Esophagus mucosa (tissue), 1 donor: Measurements from ENCODE around the gene ALDH1L2. TPM values are rescaled to one million over a fixed set of nuclear protein-coding genes. Genes with fewer than 3 reads are reported as not detected.
"Not testable (repeated sequence)": the region's sequence is repeated elsewhere in the genome, so short reads cannot be mapped to it uniquely, and the experiment has no call there.

Source experiments
- ATAC-seq: fragments of 200-7000 bp; cut with Tn5 transposase; one replicate; pipeline ENCODE4 v1.9.1; 2020
- total RNA-seq: library from RNA; stranded (reverse); gene quantifications from one replicate; pipeline ENCODE4 v1.2.4, GENCODE V29; 2023
- donor health status: DM: yes; HTN: yes; CAD: no.

Gene ALDH1L2
- 6.0 TPM for total RNA-seq

GRCh38 chr12:105084251-105085250 is at the start of gene ALDH1L2:
TSS of gene ALDH1L2 (minus strand) at chr12:105084458. CDS start at chr12:105084436, 22 bp downstream.
- peak; percentile 97 for ATAC-seq

GRCh38 chr12:105120551-105120950 is 36.3 kb upstream of the ALDH1L2 start:
- no peak for ATAC-seq

GRCh38 chr12:105116969-105117368 is 32.7 kb upstream of the ALDH1L2 start:
- ATAC-seq = no peak

- ATAC-seq = no peak
Observed at GRCh38 chr12:105113094-105113493, 28.8 kb upstream of the ALDH1L2 start.

- no peak for ATAC-seq
Observed at GRCh38 chr12:105110851-105111250, 26.6 kb upstream of the ALDH1L2 start.

- ATAC-seq = no peak
Observed at GRCh38 chr12:105109465-105110212, 25.4 kb upstream of the ALDH1L2 start.

GRCh38 chr12:105107494-105108371 is 23.5 kb upstream of the ALDH1L2 start, which contains the start of gene WASHC4:
TSS of gene WASHC4 (plus strand) at chr12:105107731. CDS start at chr12:105107801, 70 bp downstream.
- peak; percentile 99 for ATAC-seq

GRCh38 chr12:105107171-105107493 is 22.9 kb upstream of the ALDH1L2 start:
- ATAC-seq = peak; percentile 34

GRCh38 chr12:105106621-105107020 is 22.4 kb upstream of the ALDH1L2 start:
- ATAC-seq = peak; percentile 18

- ATAC-seq = no peak
Observed at GRCh38 chr12:105104762-105105161, 20.5 kb upstream of the ALDH1L2 start.

- no peak for ATAC-seq
Observed at GRCh38 chr12:105102673-105103072, 18.4 kb upstream of the ALDH1L2 start.

- ATAC-seq = no peak
Observed at GRCh38 chr12:105100998-105101397, 16.7 kb upstream of the ALDH1L2 start.

GRCh38 chr12:105100207-105100985 is 16.1 kb upstream of the ALDH1L2 start:
- peak; percentile 64 for ATAC-seq

- no peak for ATAC-seq
Observed at GRCh38 chr12:105099356-105099755, 15.1 kb upstream of the ALDH1L2 start.

- ATAC-seq = not testable (repeated sequence)
Observed at GRCh38 chr12:105095338-105095737, 11.1 kb upstream of the ALDH1L2 start.

- peak; percentile 82 for ATAC-seq
Observed at GRCh38 chr12:105092336-105092735, 8.1 kb upstream of the ALDH1L2 start.

- ATAC-seq = no peak
Observed at GRCh38 chr12:105091476-105092206, 7.4 kb upstream of the ALDH1L2 start.

GRCh38 chr12:105090361-105090760 is 6.1 kb upstream of the ALDH1L2 start:
- no peak for ATAC-seq

- peak; percentile 21 for ATAC-seq
Observed at GRCh38 chr12:105089817-105090216, 5.6 kb upstream of the ALDH1L2 start.

GRCh38 chr12:105085501-105085900 is 1.2 kb upstream of the ALDH1L2 start:
- no peak for ATAC-seq
